Measurements from ENCODE around the gene ZNF768.

The ZNF768 gene

GRCh38 chr16:30526137-30526822 is at the start of gene ZNF768:
ZNF768 (minus strand) TSS chr16:30526566; CDS start chr16:30526413, 153 bp downstream.
- DNase-seq (ENCODE audit: low read depth) = no peak

- DNase-seq (ENCODE audit: low read depth) = no peak
Measured at GRCh38 chr16:30574678-30575077, 48.3 kb upstream of the ZNF768 start.

- DNase-seq (ENCODE audit: low read depth) = peak; percentile 98
Measured at GRCh38 chr16:30571445-30572322, 45.3 kb upstream of the ZNF768 start, which contains the start of gene ZNF688. ZNF688 (minus strand) TSS chr16:30571714; CDS start chr16:30571629, 85 bp downstream.

GRCh38 chr16:30570636-30571444 is 44.5 kb upstream of the ZNF768 start:
- no peak for DNase-seq (ENCODE audit: low read depth)

DNA sequence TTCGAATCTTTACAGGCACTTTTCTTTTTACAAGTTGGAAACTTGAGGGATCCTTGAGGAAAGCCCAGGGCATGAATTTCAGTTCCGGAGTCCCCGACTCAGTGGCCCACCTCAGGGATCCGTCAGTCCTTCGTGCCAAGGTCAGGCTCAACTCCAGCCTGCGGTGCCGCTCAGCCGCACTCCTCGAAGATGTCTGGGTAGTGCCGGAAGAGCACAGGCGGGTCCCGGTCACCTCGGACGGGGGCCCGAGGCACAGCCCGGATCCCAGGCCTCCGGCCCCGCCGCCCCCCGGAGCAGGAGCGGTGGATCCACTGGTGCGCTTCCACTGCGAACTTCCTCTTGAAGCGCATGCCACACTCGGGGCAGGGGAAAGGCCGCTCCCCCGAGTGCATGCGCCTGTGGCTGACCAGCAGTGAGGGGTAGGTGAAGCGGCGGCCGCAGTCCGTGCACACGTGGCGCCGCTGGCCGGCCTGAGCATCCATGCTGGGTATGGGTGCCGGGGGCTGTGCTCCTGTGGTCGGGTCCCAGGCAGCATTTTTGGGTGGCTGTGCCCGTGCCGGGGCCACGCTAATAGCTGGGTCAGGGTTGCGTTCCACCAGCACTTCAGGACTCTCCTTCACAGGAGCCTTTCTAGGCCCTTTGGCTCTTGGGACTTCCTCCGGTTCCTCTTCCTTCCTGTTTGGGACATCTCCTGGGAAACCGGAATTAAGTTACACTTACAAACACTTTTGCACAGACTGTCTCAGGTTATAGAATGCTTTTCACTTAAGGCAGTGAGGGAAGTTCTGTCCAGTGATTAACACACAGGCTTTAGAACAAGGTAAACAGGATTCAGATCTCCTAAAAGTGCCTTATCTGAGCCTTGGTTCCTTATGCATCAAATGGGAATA is 43.6 kb upstream of the ZNF768 start:
- DNase-seq (ENCODE audit: low read depth) = no peak

DNA sequence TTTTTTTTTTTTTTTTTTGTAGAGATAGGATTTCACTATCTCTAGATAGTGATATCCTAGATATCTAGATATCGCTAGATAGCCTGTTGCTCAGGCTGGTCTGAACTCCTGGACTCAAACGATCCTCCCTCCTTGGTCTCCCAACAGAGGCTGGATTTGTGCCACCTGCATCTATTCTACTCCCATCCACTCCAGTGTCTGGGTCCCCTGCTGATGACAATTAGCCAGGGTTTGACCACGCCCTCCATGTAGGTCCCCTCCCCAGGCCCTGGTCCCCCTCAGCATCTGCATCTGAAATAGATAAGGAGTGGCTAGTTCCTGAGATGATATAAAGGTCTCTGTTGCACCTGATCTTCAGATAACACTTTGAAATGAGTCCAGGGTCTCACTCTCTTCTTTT is 42.9 kb upstream of the ZNF768 start:
- no peak for DNase-seq (ENCODE audit: low read depth)

DNA sequence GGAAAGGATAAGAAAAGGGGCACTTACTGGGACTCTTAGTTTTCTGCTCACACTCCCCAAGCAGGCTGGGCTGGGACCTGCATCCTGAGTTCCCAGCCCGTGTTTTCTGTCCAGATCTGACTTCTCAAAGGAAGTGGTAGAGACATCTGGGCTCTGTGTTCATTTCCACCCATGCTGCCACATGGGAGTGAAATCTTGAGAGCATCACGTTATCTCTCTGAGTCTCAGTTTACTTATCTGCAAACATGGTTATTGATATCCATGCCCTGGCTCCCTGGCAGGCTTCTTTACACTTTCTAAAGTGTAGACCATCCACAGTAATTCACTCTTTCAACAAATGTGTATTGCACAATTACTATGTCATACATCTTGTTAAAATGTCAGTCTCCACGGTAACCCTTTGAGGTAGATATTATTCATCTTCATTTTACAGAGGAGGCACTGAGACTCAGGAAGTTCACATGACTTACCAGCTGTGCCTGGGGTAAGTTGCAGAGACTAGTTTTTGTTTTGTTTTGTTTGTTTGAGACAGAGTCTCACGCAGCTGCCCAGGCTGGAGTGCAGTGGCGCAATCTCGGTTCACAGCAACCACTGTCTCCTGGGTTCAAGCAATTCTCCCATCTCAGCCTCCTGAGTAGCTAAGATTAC is 41.7 kb upstream of the ZNF768 start:
- DNase-seq (ENCODE audit: low read depth) = peak; percentile 72

DNA sequence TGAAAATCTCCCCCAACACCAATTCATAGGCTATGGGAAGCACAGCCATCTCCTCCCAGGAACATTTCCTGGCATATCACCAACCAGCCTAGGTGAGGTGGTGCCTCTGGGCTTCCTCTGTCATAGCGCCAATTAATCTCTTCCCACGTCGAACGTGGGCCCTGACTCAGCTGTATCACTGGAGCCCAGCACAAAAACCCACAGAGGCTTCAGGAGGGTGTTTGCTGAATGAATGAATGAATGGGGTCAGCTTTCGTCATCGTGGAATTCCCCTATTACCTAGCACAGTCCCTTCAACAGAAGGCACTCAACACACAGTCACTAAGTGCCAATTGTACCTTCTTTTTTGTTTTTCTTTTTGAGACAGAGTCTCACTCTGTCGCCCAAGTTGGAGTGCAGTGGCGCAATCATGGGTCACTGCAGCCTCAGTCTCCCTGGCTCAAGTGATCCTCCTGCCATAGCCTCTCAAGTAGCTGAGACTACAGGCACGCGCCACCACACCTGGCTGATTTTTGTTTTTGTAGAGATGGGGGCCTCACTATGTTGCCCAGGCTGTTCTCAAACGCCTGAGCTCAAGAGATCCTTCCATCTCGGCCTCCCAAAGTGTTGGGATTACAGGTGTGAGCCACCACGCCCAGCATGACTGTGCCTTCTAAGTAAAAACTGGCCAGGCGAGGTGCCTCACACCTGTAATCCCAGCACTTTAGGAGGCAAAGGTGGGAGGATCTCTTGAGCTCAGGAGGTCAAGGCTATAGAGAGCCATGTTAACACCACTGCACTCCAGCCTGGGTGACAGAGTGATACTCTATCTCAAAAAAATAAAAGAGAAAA is 41.0 kb upstream of the ZNF768 start:
- DNase-seq (ENCODE audit: low read depth) = no peak

DNA sequence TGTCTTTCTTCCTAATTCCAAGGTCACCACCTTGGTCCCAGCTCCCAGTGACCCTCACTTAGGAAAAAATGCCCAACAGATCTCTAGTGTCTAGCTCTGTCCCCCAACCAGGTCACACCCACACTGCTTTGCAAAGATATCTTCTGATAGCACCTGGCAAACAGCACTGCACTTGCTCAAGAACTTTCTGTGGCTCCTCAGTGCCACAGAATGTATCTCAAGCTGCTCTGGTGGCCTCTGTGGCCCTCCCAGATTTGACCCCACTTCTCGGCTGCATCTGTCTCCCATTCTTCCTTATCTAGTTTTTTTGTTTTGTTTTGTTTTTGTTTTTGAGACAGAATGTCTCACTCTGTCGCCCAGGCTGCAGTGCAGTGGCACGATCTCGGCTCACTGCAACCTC is 40.2 kb upstream of the ZNF768 start:
- DNase-seq (ENCODE audit: low read depth) = no peak

DNA sequence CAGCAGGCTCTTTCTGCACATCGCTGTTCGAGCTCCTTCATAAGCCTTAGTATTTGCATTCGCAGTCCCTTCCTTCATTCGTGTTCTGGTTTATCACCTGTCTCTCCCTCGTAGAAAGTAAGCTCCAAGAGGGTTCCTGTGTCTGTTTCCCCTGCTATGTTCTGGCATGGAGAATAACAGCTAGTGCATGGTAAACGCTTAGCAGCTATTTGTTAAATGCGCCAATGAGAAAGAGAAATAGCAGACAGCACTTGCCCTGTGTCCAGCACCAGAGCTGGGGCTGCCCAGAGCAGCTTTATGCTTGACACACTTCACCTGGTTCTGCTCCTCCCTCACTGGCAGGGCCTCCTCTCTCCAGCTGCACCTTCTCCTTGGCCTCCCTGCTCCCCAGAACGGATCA is 39.6 kb upstream of the ZNF768 start:
- no peak for DNase-seq (ENCODE audit: low read depth)

- DNase-seq (ENCODE audit: low read depth) = no peak
Measured at GRCh38 chr16:30565526-30565925, 39.2 kb upstream of the ZNF768 start.

DNA sequence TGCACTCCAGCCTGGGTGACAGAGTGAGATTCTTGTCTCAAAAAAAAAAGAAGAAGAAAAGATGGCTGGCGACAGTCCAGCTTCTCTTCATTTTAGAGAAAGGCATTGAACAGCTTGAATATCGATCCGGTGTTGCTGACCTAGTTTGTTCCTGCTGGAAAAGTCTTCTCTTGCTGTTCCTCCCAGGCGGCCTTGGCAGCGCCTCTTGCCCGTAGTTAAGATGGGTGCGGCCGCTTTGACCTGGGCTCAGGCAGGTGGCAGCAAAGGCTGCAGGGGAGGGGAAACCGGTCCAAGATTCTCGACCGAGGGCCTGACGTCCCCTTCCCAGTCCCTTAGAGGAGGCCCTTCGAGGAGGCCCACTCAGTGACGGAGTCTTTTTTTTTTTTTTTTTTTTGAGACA is 35.7 kb upstream of the ZNF768 start:
- DNase-seq (ENCODE audit: low read depth) = no peak

GRCh38 chr16:30561089-30561816 is 34.9 kb upstream of the ZNF768 start:
- DNase-seq (ENCODE audit: low read depth) = no peak

DNA sequence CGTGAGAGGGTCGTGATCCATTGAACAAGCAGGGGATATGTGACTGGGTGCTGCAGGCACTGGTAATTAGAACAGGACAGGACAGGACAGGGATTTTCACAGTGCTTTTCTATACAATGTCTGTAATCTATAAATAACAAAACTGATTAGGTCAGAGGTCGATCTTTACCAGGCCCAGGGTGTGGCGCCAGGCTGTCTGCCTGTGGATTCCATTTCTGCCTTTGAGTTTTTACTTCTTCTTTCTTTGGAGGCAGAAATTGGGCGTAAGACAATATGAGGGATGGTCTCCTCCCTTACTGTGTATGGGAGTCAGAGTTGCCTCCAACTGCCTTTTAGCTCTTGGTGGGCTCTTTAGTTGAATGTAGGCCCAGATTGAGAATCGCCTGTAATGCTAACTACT is 33.3 kb upstream of the ZNF768 start:
- DNase-seq (ENCODE audit: low read depth) = no peak

- DNase-seq (ENCODE audit: low read depth) = no peak
Measured at GRCh38 chr16:30558789-30559377, 32.5 kb upstream of the ZNF768 start.

DNA sequence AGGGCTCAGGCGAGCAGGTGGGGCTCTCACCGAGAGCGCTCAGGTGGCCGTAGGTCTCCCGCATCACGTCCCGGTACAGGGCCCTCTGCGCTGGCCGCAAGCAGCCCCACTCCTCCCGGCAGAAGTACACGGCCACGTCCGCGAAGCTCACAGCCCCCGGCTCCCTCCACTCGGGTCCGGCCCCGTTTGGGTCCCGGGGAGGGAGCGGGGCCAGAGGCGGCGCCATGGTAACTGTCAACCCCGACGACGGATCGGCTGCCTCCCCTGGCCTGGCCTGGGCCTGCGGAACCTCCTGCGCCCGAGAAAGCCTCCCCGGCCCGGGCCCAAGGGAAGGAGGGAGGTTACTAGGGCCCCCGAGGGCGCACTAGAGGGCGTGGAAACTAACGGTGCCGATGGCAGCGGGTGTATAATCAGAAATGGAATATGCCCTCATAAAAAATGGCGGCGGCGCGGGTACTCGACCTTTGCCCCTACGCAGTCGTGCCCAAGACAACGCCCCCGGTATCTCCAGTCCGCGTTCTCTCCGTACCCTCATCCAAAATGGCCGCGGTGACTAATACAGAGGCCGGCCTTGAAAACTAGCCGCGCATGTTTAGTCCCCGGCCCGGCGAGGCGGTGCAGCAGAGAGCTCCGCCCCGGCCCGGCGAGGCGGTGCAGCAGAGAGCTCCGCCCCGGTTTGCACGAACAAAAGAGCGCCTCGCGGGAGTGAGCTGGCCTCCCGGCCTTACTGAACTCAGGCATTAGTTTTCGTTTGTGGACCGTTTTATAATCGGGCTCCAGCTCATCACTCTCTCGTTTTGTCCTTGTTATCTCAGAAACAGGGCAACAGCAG is 31.8 kb upstream of the ZNF768 start, which contains the start of gene ZNF764:
Gene ZNF764 (minus strand): TSS at position 418 of the 832 bp plus-strand sequence. CDS start 192 bp downstream, at position 226.
- DNase-seq (ENCODE audit: low read depth) = peak; percentile 99

- no peak for DNase-seq (ENCODE audit: low read depth)
Measured at GRCh38 chr16:30557707-30557956, 31.3 kb upstream of the ZNF768 start.

- DNase-seq (ENCODE audit: low read depth) = no peak
Measured at GRCh38 chr16:30556125-30556473, 29.7 kb upstream of the ZNF768 start.
